ENCODE results near the gene ASS1. TPM values are rescaled to one million over a fixed set of nuclear protein-coding genes. Genes with fewer than 3 reads are reported as not detected.

ASS1 gene
- total RNA-seq, 6 experiments from 2014 or later, result 437 to 1,278 (median 1,014) TPM

DNA sequence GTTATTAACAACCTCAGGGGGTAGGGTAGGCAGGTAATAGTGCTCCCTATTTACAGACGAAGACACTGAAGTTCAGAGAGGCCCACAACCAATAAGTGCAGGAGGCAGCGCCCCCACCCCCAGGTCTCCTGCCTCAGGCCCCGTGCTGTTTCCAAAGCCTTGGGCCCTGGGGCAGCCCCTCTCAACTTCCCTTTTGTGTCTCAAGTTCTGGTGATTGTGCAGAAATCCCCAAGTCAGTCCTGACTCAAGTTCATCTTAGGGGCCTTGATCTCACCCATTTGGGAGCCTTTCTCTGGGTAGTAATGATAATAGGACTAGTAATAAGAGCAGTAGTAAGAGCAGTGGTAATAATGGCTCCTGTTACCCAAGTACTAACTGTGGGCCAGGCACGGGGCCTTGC lies 35.5 kb upstream of the ASS1 start:
- Histone ChIP-seq H3K36me3 (no peaks in the 10 kb centered on the region), H3K27me3 (no peaks in the 10 kb centered on the region), H3K4me3 (no peak overlapping the region), H3K9me3 (no peaks in the 10 kb centered on the region), H3K27ac (no peak overlapping the region), H3K4me1 (no peaks in the 10 kb centered on the region)
- ATAC-seq, result no peak
- no peak for TF ChIP-seq POLR2A (IDR thresholded peaks at IDR 0.05)
- TF ChIP-seq, protein P1, sequence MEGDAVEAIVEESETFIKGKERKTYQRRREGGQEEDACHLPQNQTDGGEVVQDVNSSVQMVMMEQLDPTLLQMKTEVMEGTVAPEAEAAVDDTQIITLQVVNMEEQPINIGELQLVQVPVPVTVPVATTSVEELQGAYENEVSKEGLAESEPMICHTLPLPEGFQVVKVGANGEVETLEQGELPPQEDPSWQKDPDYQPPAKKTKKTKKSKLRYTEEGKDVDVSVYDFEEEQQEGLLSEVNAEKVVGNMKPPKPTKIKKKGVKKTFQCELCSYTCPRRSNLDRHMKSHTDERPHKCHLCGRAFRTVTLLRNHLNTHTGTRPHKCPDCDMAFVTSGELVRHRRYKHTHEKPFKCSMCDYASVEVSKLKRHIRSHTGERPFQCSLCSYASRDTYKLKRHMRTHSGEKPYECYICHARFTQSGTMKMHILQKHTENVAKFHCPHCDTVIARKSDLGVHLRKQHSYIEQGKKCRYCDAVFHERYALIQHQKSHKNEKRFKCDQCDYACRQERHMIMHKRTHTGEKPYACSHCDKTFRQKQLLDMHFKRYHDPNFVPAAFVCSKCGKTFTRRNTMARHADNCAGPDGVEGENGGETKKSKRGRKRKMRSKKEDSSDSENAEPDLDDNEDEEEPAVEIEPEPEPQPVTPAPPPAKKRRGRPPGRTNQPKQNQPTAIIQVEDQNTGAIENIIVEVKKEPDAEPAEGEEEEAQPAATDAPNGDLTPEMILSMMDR (IDR thresholded peaks at IDR 0.05), result no peak
- 64% methylated on average over 2 of the region's 4 CpGs for WGBS (ENCODE audit: insufficient coverage, low coverage, low lambda C conversion rate, missing lambda C conversion rate)
- intact Hi-C loops (cut with DNase I), result no loop called here
- no peak for DNase-seq

DNA sequence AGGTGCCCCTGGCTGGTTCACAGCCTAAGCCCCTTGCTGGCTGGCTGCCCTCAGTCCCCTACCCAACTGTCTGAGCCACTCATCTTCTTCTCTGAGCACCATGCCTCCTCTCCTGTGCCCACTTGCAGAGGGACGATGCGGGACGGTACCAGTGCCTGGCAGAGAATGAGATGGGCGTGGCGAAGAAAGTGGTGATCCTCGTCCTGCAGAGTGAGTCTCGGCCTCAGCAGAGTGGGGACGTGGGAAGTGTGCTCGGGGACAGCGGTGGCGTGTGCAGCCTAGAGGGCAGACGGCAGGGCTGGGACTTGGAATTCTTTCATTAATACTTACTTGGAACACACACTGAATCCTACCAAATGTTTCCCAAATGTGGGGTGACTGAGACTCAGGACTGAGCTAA lies 34.3 kb upstream of the ASS1 start:
- H3K4me1 ChIP-seq, result no peaks in the 10 kb centered on the region
- no peaks in the 10 kb centered on the region for H3K36me3 ChIP-seq
- H3K27me3 ChIP-seq, result no peaks in the 10 kb centered on the region
- intact Hi-C loops (cut with DNase I), result no loop called here
- no peak overlapping the region for H3K4me3 ChIP-seq
- ATAC-seq, result no peak
- H3K9me3 ChIP-seq, result no peaks in the 10 kb centered on the region
- WGBS (ENCODE audit: insufficient coverage, low coverage, low lambda C conversion rate, missing lambda C conversion rate), result 85% methylated on average over 7 of the region's 12 CpGs
- H3K27ac ChIP-seq, result no peak overlapping the region
- no peak for TF ChIP-seq POLR2A (IDR thresholded peaks at IDR 0.05)
- TF ChIP-seq, protein P1 (IDR thresholded peaks at IDR 0.05), result no peak
- DNase-seq, result no peak

DNA sequence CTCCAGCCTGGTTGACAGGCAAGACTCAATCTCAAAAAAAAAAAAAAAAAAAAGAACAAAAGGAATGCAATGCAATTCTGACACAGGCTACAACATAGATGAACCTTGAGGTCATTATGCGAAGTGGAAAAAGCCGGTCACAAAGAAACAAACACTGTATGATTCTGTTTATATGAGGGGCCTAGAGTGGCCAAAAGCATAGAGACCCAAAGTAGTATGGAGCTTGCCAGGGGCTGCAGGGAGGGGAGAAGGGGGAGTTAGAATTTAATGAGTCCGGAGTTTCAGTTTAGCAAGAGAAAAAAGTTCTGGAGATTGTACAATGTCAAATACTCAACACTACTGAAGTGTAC lies 33.2 kb upstream of the ASS1 start:
- H3K27me3 ChIP-seq, result no peaks in the 10 kb centered on the region
- ATAC-seq (no peak), DNase-seq (no peak)
- no peak for TF ChIP-seq POLR2A (IDR thresholded peaks at IDR 0.05)
- TF ChIP-seq, protein P1 (IDR thresholded peaks at IDR 0.05), result no peak
- H3K4me3 ChIP-seq, result no peak overlapping the region
- H3K4me1 ChIP-seq, result no peaks in the 10 kb centered on the region
- intact Hi-C loops (cut with DNase I), result no loop called here
- H3K9me3 ChIP-seq, result no peaks in the 10 kb centered on the region
- H3K36me3 ChIP-seq, result no peaks in the 10 kb centered on the region
- H3K27ac ChIP-seq, result no peak overlapping the region
- WGBS (ENCODE audit: insufficient coverage, low coverage, low lambda C conversion rate, missing lambda C conversion rate), result 90% methylated on average over 3 of the region's 3 CpGs

DNA sequence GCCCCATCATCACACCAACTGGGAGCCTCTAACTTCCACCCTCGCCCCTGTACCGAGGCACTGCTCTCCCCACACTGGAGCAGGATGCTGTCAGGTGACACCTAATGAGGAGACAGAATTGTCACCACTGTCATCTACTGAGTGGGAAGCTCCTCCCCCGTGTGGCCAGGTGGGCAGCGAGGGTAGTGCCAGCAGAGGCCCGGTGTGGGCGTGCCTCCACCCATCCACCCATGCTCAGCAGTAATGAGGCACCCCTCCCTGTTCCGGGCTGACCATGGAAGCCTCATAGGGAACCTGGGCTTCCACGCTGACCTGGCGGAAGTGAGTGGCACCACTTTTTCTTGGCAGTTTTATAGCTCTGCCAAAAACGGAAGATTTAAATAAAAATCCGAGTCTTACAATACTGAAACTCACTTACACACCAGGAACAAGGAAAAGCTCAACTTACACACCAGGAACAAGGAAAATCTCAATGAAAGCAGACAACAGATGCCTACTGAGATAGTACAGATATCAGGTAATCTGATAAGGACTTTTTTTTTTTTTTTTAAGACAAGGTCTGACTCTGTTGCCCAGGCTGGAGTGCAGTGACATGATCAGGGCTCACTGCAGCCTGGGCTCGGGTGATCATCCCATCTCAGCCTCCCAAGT lies 30.6 kb upstream of the ASS1 start:
- no peaks in the 10 kb centered on the region for H3K27me3 ChIP-seq
- no peaks in the 10 kb centered on the region for H3K4me1 ChIP-seq
- ATAC-seq (peak in 1 of 4 donors; percentile 39), DNase-seq (no peak)
- intact Hi-C loops (cut with DNase I), result no loop called here
- H3K4me3 ChIP-seq, result no peak overlapping the region
- no peak overlapping the region for H3K27ac ChIP-seq
- 85% methylated on average over 6 of the region's 12 CpGs for WGBS (ENCODE audit: insufficient coverage, low coverage, low lambda C conversion rate, missing lambda C conversion rate)
- H3K36me3 ChIP-seq, result no peaks in the 10 kb centered on the region
- H3K9me3 ChIP-seq, result no peaks in the 10 kb centered on the region
- TF ChIP-seq POLR2A (IDR thresholded peaks at IDR 0.05), result no peak
- TF ChIP-seq, protein P1 (IDR thresholded peaks at IDR 0.05), result no peak
